ENCODE results near the gene SPACA6. TPM values are rescaled to one million over a fixed set of nuclear protein-coding genes. Genes with fewer than 3 reads are reported as not detected.
A peak's percentile ranks its signal among the peaks of the same experiment; 100 is the strongest.

SPACA6 gene
- polyA plus RNA-seq, 4 donors: 12.3 to 19.4 (median 15.7) TPM

DNA sequence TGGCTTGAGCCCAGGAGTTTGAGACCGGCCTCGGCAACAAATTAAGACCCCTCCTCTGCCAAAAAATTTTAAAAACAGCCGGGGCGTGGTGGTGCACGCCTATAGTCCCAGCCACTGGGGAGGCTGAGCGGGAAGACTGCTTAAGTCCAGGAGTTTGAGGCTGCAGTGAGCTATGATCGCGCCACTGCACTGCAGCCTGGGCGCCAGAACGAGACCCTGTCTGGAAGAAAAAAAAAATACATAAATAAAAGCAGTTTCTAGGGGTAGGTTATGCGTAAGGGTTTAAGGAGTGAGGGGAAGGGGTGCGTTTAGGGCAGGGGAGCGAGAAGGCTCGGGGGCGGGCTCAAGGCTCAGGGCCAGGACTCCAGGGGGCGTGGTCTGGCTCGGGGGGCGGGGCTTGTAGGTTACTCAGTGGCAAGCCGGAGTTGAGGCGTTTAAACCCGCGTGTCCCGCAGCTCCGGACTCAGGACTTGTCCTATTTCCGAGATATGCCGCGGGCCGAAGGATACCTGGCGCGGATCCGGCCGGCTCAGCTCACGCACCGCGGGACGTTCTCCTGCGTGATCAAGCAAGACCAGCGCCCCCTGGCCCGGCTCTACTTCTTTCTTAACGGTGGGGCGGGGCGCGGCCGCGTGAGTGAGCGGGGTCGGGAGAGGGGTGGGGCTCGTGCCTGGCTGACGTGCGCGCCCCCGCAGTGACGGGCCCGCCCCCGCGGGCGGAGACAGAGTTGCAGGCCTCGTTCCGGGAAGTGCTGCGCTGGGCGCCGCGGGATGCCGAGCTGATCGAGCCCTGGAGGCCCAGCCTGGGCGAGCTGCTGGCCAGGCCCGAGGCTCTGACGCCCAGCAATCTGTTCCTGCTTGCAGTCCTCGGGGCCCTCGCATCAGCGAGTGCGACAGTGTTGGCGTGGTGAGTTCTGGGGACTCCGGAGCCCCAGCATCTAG is 10.7 kb downstream of the SPACA6 start:
- peak; percentile 89 to 93 (median 90) for DNase-seq (ENCODE audit: low read depth in 4 of 4, low spot score in 3 of 4)

DNA sequence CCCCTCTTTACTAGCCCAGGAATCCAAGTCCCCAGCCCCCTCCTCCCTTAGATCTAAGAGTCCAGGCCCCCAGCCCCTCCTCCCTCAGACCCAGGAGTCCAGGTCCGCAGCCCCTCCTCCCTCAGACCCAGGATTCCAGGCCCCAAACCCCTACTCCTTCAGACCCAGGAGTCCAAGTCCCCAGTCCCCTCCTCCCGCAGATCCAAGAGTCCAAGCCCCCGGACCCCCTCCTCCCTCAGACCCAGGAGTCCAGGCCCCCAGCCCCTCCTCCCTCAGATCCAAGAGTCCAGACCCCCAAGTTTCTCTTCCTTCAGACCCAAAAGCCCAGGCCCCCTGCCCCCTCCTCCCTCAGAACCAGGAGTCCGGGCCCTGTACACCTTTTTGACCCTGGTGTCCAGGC is 11.5 kb downstream of the SPACA6 start:
- DNase-seq (ENCODE audit: low read depth in 4 of 4, low spot score in 3 of 4): no peak

DNA sequence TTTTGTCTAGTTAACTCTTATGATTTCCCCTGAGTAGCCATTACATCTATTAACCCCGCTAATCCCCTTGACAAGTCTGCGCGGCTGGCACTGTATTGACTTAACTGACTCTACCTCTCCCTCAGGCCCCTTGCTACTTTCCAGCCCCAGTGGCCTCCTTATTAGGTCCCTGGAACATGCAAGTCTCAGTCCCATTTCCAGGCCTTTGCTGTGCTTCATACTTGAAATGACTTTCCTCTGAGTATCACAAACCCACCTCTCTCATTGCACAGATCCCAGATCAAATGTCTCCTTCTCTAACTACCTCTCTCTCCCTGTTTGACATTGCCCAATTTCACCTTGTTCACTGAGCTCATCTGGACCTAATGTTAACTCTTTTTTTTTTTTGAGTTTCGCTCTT is 13.2 kb downstream of the SPACA6 start:
- DNase-seq (ENCODE audit: low read depth in 4 of 4, low spot score in 3 of 4): no peak

GRCh38 chr19:51706885-51707284 is 13.8 kb downstream of the SPACA6 start:
- no peak for DNase-seq (ENCODE audit: low read depth in 4 of 4, low spot score in 3 of 4)

GRCh38 chr19:51708811-51709210 is 15.7 kb downstream of the SPACA6 start:
- no peak for DNase-seq (ENCODE audit: low read depth in 4 of 4, low spot score in 3 of 4)

GRCh38 chr19:51709575-51709974 is 16.4 kb downstream of the SPACA6 start:
- no peak for DNase-seq (ENCODE audit: low read depth in 4 of 4, low spot score in 3 of 4)

DNA sequence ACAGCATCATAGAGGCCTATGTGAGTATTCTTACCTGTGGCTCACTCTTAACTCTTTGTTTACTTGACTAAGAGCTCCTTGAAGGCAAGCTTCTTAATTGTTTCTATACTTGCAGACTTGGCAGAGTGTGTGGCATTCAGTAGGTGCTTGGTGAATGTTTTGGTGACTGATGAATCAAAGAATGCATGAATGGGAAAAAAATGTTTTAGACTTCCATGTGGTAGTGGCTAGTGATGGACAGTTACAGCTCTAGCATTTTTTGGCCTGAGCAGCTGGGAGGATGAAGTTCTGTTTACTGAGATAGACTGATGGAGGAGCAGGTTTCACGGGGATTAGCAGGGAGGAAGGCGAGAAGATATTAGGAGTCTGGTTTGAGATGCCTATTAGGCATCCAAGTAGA is 17.0 kb downstream of the SPACA6 start:
- no peak for DNase-seq (ENCODE audit: low read depth in 4 of 4, low spot score in 3 of 4)

- no peak for DNase-seq (ENCODE audit: low read depth in 4 of 4, low spot score in 3 of 4)
Measured at GRCh38 chr19:51711702-51712101, 18.6 kb downstream of the SPACA6 start.

GRCh38 chr19:51712461-51713081 is 19.4 kb downstream of the SPACA6 start:
- DNase-seq (ENCODE audit: low read depth in 4 of 4, low spot score in 3 of 4): no peak

- no peak for DNase-seq (ENCODE audit: low read depth in 4 of 4, low spot score in 3 of 4)
Measured at GRCh38 chr19:51713319-51714285, 20.5 kb downstream of the SPACA6 start.

- DNase-seq (ENCODE audit: low read depth in 4 of 4, low spot score in 3 of 4): no peak
Measured at GRCh38 chr19:51714848-51715247, 21.7 kb downstream of the SPACA6 start.

- DNase-seq (ENCODE audit: low read depth in 4 of 4, low spot score in 3 of 4): no peak
Measured at GRCh38 chr19:51715850-51716249, 22.7 kb downstream of the SPACA6 start.

- DNase-seq (ENCODE audit: low read depth in 4 of 4, low spot score in 3 of 4): no peak
Measured at GRCh38 chr19:51716925-51717324, 23.8 kb downstream of the SPACA6 start.

DNA sequence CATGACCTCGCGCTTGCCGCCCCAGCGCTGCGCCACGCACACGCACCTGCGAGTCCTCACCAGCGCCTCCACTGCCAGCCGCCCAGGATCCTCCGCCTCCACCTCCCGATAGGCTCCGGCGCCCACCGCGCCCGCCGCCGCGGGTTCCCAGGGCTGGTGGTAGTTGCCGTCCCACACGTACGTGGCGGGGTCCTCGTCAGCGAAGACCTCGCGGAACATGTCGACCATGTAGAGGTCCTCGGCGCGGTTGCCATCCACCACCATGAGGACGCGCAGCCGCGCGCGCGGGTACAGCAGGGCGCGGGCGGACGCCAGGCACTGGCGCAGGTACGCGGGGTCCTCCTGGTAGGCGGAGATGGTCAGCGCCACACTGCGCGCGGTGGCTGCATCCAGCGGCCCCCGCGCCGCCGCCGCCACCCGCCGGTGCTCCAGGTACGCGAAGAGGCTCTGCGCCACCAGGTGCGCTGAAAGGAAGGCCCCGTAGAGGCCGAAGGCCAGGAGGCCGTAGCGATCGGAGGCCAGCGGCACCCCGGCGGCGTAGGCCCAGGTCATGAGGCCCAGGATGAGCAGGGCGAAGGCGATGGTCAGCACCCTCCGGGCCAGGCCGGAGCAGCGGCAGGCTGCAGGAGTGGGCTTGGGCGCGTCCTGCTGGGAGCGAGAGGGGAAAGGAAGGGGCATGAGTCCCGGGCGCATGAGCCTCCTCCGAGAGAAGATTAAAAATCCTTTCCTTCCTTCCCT is 26.3 kb downstream of the SPACA6 start:
- peak in 1 of 4 donors; percentile 10 for DNase-seq (ENCODE audit: low read depth in 4 of 4, low spot score in 3 of 4)

DNA sequence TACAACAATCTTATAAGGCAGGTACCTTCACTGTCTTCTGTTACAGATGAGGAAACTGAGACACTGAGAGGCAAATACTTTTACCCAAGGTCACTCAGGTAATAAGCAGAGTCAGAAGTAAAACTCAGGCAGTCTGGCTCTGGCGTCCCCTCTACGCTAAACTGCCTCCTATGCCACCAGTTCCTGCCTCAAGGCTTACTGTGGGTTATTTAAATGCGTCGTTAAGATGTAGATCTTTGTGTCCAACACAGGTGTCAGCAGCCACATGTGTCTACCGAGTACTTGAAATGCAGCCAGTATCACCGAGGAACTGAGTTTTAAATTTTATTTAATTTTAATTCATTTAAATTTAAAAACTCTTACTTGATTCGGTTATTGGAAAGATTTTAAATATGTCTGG is 28.8 kb downstream of the SPACA6 start:
- DNase-seq (ENCODE audit: low read depth in 4 of 4, low spot score in 3 of 4): no peak

DNA sequence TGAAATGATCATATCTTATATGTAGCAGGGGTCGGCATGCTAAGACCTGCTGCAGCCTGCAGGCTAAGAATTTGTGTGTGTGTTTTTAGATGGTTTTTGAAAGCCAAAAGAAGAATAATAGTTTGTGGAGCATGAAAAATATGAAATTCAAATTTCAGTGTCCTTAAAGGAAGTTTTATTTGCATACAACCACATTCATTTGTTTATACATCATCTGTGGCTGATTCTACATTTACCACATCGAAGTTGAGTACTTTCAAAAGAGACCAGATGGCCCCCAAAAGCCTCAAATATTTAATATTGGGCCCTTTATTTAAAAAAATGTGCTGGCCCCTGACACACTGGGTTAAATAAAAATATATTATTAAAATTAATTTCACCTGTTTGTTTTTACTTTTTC is 29.4 kb downstream of the SPACA6 start:
- no peak for DNase-seq (ENCODE audit: low read depth in 4 of 4, low spot score in 3 of 4)

DNA sequence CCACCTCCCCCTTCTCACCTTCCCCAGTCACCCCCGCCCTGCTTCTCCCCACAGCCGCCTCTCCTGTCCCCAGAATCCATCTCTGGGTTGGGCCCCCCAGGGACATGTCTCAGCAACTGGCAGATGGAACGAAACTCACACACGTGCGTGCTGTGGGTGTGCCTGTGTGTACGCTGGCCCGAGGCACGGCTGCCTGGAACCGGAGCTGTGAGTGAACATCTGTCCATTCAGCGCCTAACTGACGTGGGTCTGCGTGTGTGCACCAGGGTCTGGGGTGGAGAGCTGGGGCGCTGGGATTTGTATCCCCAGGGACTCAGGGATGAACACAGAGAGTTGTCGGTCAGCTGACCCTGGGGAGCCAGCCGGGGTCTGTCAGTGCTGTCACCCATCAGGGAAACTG is 31.4 kb downstream of the SPACA6 start:
- no peak for DNase-seq (ENCODE audit: low read depth in 4 of 4, low spot score in 3 of 4)

DNA sequence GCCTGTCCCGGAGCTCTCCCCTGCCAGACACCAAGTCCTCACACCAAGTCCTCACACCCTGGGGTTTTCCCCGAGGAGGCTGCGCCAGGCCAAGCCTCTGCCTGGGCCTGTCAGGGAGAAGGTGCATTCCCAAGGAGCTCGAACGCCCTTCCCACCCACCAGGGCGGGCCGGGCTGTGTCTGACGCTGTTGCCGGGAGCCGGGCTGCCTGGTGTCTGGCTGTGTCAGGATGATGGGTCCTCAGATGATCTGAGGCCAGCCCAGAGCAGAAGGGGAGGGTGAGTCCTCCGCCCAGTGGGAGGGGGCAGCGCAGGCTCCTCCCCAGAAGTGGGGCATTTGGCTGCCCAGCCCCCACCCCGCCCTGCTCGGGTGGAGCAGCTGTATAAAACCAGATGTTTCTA is 32.9 kb downstream of the SPACA6 start:
- no peak for DNase-seq (ENCODE audit: low read depth in 4 of 4, low spot score in 3 of 4)

DNA sequence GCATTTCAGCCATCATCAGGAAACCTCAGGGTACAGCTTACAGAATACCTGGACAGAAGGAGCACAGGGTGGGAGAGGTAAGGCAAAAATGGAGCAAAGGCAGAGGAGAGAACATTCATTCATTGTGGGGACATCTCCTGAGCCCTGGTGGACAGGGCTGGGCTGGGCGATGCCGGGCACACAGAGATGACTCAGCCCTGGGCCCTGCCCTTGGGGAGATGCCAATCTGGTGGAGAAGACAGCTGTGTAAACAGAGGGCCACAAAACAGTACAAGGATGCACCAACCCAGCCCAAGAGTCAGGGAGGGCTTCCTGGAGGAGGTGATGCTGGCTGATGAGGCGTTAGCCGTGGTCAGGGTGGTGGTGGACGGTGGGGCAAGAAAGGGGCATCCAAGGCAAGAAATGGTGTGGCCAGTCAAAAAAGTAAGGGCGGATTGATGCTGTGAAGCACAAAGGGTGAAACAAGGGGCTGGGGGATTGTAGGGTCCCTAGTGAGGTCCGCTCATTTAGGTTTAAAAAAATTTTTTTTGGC is 34.3 kb downstream of the SPACA6 start:
- no peak for DNase-seq (ENCODE audit: low read depth in 4 of 4, low spot score in 3 of 4)

DNA sequence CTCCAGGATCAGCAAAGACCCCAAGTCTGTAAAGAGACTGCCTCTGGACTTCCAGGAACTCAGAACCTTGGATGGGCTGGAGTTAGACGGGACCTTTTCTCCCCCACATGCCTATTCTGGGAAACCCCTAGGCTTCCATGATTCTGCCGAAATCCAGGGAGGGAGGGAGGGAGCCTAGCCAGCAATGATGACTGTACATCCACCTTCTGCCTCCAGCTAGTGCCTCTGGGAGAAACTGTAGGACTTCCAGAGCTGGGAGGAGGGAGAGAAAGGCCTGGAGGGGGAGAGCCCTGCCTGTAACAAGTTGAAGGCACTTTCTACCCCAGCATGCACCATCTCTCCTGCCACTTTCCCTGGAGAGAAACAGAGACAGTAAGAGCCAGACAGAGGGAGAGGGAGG is 36.7 kb downstream of the SPACA6 start:
- DNase-seq (ENCODE audit: low read depth in 4 of 4, low spot score in 3 of 4): no peak
